ENCODE measurements around the gene GDNF. TPM values are rescaled to one million over a fixed set of nuclear protein-coding genes. Genes with fewer than 3 reads are reported as not detected.
"Not testable (repeated sequence)": the region's sequence is repeated elsewhere in the genome, so short reads cannot be mapped to it uniquely, and the experiment has no call there.

Gene GDNF
- total RNA-seq, 1 donor from 2014 or later: 0.85 TPM

GRCh38 chr5:37791321-37791720 lies 48.5 kb downstream of the GDNF start:
- H3K9me3 Mint-ChIP-seq: peaks cover 47% of the 10 kb centered on the region
- DNase-seq (ENCODE audit: low spot score in 2 of 2, unreplicated experiment in 2 of 2): no peak
- no peak for TF ChIP-seq CTCF (IDR thresholded peaks at IDR 0.05; ENCODE audit: unreplicated experiment)
- H3K27ac Mint-ChIP-seq: no peak overlapping the region
- no peak overlapping the region for H3K4me3 Mint-ChIP-seq
- peaks cover 9% of the 10 kb centered on the region for H3K36me3 Mint-ChIP-seq
- H3K27me3 Mint-ChIP-seq (ENCODE audit: low read depth): no peaks in the 10 kb centered on the region
- H3K4me1 Mint-ChIP-seq: no peaks in the 10 kb centered on the region

GRCh38 chr5:37789991-37790390 lies 49.9 kb downstream of the GDNF start:
- H3K9me3 Mint-ChIP-seq: peaks cover 42% of the 10 kb centered on the region
- no peak for DNase-seq (ENCODE audit: low spot score in 2 of 2, unreplicated experiment in 2 of 2)
- no peak for TF ChIP-seq CTCF (IDR thresholded peaks at IDR 0.05; ENCODE audit: unreplicated experiment)

GRCh38 chr5:37787742-37788141 lies 52.1 kb downstream of the GDNF start:
- no peak for TF ChIP-seq CTCF (IDR thresholded peaks at IDR 0.05; ENCODE audit: unreplicated experiment)
- DNase-seq (ENCODE audit: low spot score in 2 of 2, unreplicated experiment in 2 of 2): no peak

More at GRCh38 chr5:37789991-37790390, 49.9 kb downstream of the GDNF start:
- H3K27ac Mint-ChIP-seq: no peak overlapping the region
- H3K4me3 Mint-ChIP-seq: no peak overlapping the region
- H3K27me3 Mint-ChIP-seq (ENCODE audit: low read depth): no peaks in the 10 kb centered on the region
- peaks cover 6% of the 10 kb centered on the region for H3K36me3 Mint-ChIP-seq
- no peaks in the 10 kb centered on the region for H3K4me1 Mint-ChIP-seq

GRCh38 chr5:37786862-37787519 lies 52.9 kb downstream of the GDNF start:
- Mint-ChIP-seq H3K4me3 (no peak overlapping the region), H3K9me3 (peaks cover 20% of the 10 kb centered on the region), H3K27me3 (ENCODE audit: low read depth) (no peaks in the 10 kb centered on the region), H3K36me3 (no peaks in the 10 kb centered on the region), H3K27ac (no peak overlapping the region), H3K4me1 (peaks cover 3% of the 10 kb centered on the region)
- TF ChIP-seq CTCF (IDR thresholded peaks at IDR 0.05; ENCODE audit: unreplicated experiment): no peak
- no peak for DNase-seq (ENCODE audit: low spot score in 2 of 2, unreplicated experiment in 2 of 2)

More at GRCh38 chr5:37787742-37788141, 52.1 kb downstream of the GDNF start:
- H3K9me3 Mint-ChIP-seq: peaks cover 24% of the 10 kb centered on the region
- H3K4me1 Mint-ChIP-seq: peaks cover 3% of the 10 kb centered on the region
- no peaks in the 10 kb centered on the region for H3K36me3 Mint-ChIP-seq
- H3K27ac Mint-ChIP-seq: no peak overlapping the region
- no peaks in the 10 kb centered on the region for H3K27me3 Mint-ChIP-seq (ENCODE audit: low read depth)
- H3K4me3 Mint-ChIP-seq: no peak overlapping the region

- TF ChIP-seq CTCF (IDR thresholded peaks at IDR 0.05; ENCODE audit: unreplicated experiment): no peak
- H3K27ac Mint-ChIP-seq: no peak overlapping the region
- H3K4me1 Mint-ChIP-seq: peaks cover 3% of the 10 kb centered on the region
- no peaks in the 10 kb centered on the region for H3K27me3 Mint-ChIP-seq (ENCODE audit: low read depth)
- H3K4me3 Mint-ChIP-seq: no peak overlapping the region
- H3K9me3 Mint-ChIP-seq: peaks cover 14% of the 10 kb centered on the region
- no peaks in the 10 kb centered on the region for H3K36me3 Mint-ChIP-seq
- DNase-seq (ENCODE audit: low spot score in 2 of 2, unreplicated experiment in 2 of 2): no peak
Measured at GRCh38 chr5:37786416-37786815, 53.4 kb downstream of the GDNF start.

GRCh38 chr5:37781409-37781808 lies 58.4 kb downstream of the GDNF start:
- not testable (repeated sequence) for H3K27ac Mint-ChIP-seq; H3K4me1 Mint-ChIP-seq; H3K27me3 Mint-ChIP-seq (ENCODE audit: low read depth); H3K9me3 Mint-ChIP-seq; DNase-seq (ENCODE audit: low spot score in 2 of 2, unreplicated experiment in 2 of 2); H3K36me3 Mint-ChIP-seq; H3K4me3 Mint-ChIP-seq

Data from mesothelial cell of epicardium (in vitro differentiated cells).